Measurements from ENCODE around the gene TLE3. TPM values are rescaled to one million over a fixed set of nuclear protein-coding genes. Genes with fewer than 3 reads are reported as not detected.

Gene TLE3
- total RNA-seq, 2 donors from 2014 or later: 65.4 to 85.1 TPM

DNA sequence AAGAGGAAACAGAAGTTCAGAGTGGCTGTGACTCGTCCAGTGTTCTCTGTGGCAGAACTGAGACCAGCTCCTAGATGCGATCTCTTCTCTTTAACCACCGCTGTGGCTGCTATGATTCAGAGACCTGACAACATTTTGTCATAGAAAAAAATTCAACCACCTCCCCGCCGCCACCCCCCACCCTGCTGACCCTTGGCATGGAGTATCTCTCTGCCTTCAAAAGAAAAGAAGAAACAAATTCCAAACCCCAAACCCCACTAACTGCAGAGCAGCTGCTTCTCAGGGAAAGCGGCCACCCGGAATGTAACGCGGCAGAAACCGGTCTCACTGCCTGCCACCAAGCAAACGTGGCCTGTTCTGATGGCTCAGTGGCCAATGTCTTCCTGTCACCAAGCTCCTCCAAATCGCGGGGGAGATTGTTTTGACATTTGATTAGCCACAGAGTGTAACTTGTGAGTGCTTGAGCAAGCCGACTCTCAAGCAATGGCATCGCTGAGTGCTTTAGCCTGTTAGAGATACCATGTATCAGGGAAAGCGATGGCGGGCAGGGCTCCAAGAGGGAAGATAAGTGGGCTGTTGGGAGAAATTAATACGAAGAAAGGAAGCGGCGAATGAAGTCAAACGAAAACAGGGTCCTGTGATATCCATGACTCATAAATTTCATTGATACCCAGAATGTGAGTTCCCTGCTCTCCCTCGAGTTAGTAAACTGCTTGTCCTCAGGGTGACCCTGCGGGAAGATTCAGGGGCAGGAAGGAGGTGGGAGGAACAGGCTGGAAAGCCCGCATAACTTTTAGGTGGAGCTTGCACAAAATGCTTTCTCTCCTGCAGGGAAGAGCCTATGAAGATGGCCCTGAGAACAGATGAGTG, 44.8 kb upstream of the TLE3 start:
- H3K4me1 ChIP-seq: no peaks in the 10 kb centered on the region
- TF ChIP-seq, protein P1, sequence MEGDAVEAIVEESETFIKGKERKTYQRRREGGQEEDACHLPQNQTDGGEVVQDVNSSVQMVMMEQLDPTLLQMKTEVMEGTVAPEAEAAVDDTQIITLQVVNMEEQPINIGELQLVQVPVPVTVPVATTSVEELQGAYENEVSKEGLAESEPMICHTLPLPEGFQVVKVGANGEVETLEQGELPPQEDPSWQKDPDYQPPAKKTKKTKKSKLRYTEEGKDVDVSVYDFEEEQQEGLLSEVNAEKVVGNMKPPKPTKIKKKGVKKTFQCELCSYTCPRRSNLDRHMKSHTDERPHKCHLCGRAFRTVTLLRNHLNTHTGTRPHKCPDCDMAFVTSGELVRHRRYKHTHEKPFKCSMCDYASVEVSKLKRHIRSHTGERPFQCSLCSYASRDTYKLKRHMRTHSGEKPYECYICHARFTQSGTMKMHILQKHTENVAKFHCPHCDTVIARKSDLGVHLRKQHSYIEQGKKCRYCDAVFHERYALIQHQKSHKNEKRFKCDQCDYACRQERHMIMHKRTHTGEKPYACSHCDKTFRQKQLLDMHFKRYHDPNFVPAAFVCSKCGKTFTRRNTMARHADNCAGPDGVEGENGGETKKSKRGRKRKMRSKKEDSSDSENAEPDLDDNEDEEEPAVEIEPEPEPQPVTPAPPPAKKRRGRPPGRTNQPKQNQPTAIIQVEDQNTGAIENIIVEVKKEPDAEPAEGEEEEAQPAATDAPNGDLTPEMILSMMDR (IDR thresholded peaks at IDR 0.05): no peak
- no peaks in the 10 kb centered on the region for H3K9me3 ChIP-seq
- no peak overlapping the region for H3K9ac ChIP-seq (ENCODE audit: low read depth in 2 of 2, low read length in 2 of 2)
- no peak overlapping the region for H3K27ac ChIP-seq
- no peaks in the 10 kb centered on the region for H3K36me3 ChIP-seq
- no peak overlapping the region for H3K4me3 ChIP-seq
- no peaks in the 10 kb centered on the region for H3K27me3 ChIP-seq
- DNase-seq: no peak
- intact Hi-C loops (cut with DNase I): no loop called here

DNA sequence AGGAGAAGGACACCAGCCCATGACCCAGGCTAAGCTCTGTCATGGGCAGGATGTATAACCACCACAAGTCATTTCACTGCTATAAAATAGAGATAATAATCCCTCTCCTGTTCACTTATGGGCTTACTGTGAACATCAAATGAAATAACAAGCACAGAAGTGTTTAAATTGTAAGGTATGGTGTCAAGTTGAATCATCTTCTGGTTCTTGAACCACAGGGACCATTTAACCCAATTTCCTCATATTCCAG, 44.3 kb upstream of the TLE3 start:
- H3K27ac ChIP-seq: no peak overlapping the region
- no peaks in the 10 kb centered on the region for H3K36me3 ChIP-seq
- no peaks in the 10 kb centered on the region for H3K27me3 ChIP-seq
- no peaks in the 10 kb centered on the region for H3K4me1 ChIP-seq
- DNase-seq: no peak
- no peak overlapping the region for H3K9ac ChIP-seq (ENCODE audit: low read depth in 2 of 2, low read length in 2 of 2)
- H3K9me3 ChIP-seq: no peaks in the 10 kb centered on the region
- TF ChIP-seq, protein P1 (IDR thresholded peaks at IDR 0.05): no peak
- no peak overlapping the region for H3K4me3 ChIP-seq
- intact Hi-C loops (cut with DNase I): no loop called here

DNA sequence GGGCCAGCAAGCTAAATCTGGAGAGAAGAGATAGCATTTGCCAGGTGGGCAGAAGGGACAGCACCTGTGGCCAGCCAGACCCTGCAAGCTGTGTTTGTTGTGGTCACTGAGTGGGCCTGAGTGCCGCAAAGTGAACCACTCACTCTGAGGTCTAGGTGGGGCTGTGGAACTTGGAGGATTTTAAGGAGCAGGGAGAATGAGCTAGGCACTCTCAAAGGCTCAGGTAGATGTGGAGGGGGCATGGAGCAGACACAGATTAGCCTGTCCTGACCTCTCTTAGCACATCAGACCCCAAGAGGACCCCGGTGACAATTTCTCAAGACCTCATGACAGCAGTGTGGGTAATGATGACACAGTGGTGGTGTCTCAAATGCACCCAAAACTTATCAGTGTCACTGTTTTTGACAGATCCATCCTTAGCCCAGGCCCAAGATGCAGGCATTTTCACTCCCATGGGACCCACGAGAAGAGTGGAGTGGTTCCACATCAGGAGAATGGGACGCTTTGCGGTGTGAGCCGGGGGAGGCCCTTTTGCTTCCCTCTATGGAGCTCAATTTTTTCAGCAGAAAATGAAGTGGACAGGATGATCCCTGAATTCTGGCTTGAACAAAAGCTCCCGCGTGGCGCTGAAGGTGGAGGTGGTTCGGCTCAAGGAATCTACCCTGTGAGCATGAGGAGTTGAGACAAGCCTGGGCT, 43.8 kb upstream of the TLE3 start:
- Histone ChIP-seq H3K9ac (ENCODE audit: low read depth in 2 of 2, low read length in 2 of 2) (no peak overlapping the region), H3K36me3 (no peaks in the 10 kb centered on the region), H3K27me3 (no peaks in the 10 kb centered on the region), H3K9me3 (no peaks in the 10 kb centered on the region), H3K4me1 (no peaks in the 10 kb centered on the region), H3K4me3 (no peak overlapping the region), H3K27ac (no peak overlapping the region)
- TF ChIP-seq, protein P1 (IDR thresholded peaks at IDR 0.05): no peak
- no peak for DNase-seq
- intact Hi-C loops (cut with DNase I): no loop called here

DNA sequence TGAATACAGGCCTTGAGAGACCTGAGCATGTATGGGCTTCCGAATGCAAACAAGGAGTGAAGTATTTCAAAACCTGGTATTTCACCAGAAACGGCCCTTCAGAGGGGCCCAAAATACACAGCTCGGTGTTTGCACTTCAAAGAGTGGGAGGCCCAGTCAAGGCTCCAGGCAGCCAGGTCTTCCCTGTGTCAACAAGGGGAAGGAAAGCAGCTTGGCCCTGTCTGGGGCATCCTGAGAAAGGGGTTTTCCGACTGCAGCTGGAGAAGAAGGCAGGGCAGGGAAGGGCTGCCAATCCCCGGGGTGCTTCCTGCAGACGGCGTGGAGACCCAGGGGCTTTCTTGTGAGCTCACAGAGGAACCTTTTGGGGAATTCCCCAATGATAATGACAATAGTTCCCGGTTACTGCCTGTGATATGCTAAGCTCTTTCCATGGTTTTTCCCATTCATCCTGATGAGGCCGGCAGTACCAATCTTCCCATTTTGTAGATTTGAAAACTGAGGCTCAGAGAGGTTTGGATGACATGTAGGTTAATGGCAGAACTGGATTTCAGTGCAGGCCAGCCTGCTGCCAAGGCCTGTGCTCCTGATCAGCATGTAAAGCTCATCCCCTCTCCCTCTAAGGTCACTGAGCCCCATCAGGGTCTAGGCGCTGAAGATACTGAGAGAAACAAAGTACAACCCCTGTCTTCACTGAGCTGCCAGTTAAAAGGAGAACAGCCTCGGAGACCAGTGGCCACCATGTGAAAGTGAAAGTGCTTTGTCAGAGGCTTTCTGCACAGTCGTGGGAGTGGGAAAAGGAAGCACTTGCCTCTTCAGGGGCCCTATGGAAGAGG, 43.0 kb upstream of the TLE3 start:
- no peak for DNase-seq
- Histone ChIP-seq H3K4me3 (no peak overlapping the region), H3K4me1 (no peaks in the 10 kb centered on the region), H3K27ac (no peak overlapping the region), H3K27me3 (no peaks in the 10 kb centered on the region), H3K36me3 (no peaks in the 10 kb centered on the region), H3K9me3 (no peaks in the 10 kb centered on the region), H3K9ac (ENCODE audit: low read depth in 2 of 2, low read length in 2 of 2) (no peak overlapping the region)
- TF ChIP-seq, protein P1 (IDR thresholded peaks at IDR 0.05): no peak
- intact Hi-C loops (cut with DNase I): no loop called here

DNA sequence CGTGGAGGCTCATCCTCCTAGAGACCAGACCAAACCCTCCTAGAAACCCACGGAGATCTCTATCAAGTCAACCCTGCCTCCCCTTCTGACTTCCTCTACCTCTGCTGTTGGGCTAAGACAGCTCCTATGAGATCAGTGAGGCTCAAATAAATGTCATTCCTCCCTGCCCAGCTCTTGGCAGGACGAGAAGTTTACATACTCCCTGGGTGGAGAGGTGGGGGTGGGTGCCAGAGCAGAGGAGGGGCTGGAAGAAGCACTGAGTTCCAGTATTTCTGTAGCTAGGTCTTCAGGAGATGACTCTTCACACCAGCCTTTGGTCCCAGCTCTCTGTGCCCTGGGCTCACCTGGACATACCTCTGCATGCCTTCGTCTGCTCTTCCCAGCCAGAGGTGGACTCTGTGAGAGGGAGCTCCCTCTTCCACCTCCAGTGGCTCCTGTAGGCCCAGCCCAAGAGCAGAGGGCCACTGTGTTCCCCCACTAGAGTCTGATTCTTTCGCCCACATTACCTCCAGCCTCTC, 42.4 kb upstream of the TLE3 start:
- Histone ChIP-seq H3K9me3 (no peaks in the 10 kb centered on the region), H3K4me1 (no peaks in the 10 kb centered on the region), H3K27ac (no peak overlapping the region), H3K27me3 (no peaks in the 10 kb centered on the region), H3K9ac (ENCODE audit: low read depth in 2 of 2, low read length in 2 of 2) (no peak overlapping the region), H3K4me3 (no peak overlapping the region), H3K36me3 (no peaks in the 10 kb centered on the region)
- TF ChIP-seq, protein P1 (IDR thresholded peaks at IDR 0.05): no peak
- DNase-seq: no peak
- intact Hi-C loops (cut with DNase I): no loop called here
